Measurements from ENCODE around the gene TNN.

TNN gene

DNA sequence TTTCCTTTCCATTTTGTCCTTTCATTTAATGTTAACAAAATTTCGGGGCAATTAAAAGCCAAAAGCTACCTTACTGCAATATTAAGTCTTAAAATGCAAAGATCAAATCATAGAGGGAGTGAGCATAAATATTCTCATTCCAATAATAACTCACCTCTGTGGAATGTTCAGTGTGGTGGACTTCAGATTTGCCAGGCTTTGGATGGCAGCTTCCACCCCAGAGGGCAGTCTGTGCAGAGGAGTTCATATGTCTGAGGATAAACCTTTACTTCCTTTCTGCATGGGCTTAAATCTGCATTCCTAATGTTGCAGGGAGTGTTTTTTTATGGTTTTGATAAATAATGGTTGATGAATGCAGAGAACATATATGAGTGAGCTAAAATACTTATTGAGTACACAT, 108.6 kb downstream of the TNN start:
- no peak for DNase-seq (ENCODE audit: low read depth in 2 of 2)

DNA sequence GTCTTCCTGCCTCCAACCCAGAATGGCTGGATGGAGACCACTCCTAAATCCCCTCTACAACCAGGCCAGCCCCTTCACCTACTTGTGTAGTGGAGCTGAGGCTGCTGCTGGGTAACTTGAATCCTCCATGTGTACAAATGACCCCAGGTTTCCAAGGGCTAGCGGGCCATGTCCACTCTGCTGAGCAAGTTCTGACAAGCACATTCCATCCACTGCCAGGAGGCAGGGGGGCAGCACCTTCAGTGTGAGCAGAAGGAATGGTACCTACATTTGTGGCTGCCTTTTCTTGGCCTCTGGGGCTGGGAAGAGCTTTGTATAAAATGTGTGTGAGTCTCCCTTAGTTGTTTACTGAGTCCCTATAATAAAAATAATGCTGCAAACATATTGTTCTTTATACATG, 110.4 kb downstream of the TNN start:
- DNase-seq (ENCODE audit: low read depth in 2 of 2), result no peak

DNA sequence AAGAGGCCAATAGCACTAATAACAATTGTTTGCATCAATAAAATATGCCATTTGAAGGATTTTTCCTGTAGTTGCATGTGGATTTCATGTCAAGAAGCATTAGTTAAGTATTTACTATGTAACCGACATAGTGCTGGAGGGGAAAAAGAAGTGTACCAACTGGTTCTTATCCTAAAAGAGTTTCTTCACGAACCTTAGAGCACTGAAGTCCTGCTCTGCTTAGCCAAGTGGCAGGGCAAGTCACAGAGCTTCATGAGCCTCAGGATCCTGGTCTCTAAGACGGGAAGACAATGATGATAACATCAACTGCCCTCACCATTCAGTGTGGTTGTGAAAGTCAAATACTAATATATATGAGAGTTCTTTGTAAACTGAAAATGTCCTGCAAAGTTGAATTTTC, 110.8 kb downstream of the TNN start:
- DNase-seq (ENCODE audit: low read depth in 2 of 2), result no peak

DNA sequence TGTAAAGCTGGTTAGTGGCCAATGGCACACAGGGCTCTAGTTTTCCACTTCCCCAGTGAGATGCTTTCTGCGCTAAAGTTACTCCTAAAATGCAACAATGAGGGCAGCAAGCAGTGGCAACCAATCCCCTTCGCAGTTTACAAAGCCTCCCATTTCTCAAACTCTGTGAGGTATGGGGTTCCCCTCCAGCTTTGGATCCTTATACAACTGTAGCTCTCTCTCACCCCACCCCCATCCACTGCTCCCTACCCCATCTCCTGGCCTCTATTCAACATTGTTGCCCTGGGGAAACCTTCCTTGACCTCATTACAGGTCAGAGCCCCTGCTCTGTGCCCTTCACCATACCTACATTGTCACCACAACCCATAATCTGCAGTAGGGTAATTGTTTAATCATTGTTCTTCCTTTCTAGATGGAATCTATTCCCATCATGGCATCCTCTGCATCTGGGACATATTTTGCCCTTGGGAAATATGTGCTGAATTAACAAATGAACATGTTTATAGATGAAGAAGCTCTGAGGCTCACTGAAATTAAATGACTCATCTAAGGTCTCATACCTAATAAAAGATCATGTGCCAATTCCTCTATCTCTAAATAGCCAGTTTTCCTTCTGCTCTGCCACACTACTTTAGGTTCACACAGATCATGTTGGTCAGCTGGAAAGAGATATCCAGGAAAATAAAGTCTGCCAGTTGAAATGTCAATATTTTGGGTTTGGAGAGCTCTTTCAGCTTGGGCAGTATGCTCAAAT, 112.4 kb downstream of the TNN start:
- DNase-seq (ENCODE audit: low read depth in 2 of 2), result no peak

DNA sequence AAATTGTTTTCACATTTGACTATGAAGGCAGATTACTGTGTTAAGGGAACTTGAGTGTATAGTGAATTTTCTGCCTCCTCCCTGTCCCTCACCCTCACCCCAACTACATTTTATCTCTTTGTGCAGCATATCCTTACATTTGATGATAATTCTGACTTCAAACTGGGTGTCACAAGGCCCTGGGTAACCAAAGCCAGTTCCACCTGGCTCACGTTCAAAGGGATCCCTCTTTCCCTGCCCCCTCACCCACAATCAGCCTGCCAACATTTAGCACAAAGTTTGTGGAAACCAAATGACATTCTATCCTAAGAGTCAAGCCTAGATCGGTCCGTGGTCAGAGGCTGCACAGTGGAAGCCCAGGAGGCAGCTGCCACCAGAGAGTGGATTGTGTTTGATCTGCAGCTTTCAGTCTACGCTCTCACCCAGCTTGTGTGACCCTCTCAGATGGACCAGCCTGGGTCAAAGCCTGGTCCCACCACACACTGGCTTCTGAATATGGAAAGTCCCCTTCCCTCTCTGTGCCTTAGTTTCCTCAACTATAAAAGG, 114.6 kb downstream of the TNN start:
- no peak for DNase-seq (ENCODE audit: low read depth in 2 of 2)

DNA sequence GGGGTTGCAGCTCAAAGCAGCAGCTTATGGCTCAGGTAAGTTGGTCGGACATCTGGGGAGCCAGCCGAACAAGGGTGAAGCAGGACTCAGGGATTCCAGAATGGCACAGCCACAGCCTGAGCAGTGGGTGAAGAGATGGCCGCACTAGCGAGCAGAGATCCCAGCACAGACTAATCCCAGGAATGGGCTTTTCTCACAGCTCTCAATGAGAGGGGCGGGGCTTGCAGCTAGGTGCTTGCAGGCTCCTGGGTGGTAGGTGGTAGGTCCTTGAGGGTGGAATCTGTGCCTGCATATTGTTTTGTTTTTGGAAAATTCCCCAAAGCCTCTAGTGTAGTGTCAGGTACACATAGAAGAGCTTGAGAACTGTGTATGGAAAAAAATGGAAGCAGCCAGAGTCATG, 116.0 kb downstream of the TNN start:
- no peak for DNase-seq (ENCODE audit: low read depth in 2 of 2)

DNA sequence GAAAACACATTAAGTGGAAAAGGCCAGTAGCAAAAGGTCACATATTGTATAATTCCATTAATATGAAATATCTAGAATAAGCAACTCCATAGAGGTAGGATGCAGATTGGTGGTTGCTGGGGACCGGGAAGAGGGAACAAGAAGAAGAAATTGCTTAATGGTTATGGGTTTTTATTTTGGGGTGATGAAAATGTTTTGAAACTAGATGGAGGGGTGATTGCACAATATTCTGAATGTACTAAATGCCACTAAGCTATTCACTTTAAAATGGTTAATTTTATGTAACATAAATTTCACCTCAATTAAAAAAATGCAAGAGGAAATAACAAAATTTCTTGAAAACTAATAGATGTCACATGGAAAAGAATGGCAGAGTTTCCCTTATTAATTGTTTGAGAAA, 118.3 kb downstream of the TNN start:
- no peak for DNase-seq (ENCODE audit: low read depth in 2 of 2)

DNA sequence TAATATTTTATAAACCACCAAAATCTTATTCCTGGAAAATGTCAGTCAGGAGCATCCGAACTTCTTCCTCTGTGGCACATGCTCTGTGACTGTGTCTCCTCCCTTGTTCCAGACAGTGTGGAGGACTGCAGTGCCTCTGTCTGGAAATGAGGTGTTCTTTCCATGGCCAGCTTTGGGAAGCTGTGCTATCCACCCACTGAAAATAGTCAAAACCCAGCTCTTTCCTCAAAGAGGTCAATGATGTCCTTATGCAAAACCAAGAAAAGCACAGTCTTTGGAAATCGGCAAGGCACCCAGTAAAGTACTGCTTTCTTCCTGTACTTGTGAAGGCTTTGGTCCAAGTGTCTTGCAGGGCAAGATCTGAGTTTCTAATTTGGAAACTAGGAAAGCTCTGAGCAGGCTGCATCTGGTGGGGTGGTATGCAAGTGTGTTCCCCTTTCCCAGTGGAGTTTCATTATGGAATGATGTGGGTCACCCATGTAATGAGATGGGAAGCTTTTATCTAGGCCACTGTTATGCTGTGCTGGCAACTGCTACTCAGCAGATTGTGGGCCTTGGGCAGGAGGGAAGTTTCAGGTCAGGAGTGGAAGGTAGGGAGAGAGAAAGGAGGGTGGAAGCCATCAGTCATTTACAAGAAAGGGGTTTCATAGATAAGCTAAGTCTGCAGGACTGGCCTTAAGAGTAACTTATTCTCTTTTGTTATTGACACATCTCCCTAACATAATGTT, 119.0 kb downstream of the TNN start:
- no peak for DNase-seq (ENCODE audit: low read depth in 2 of 2)

DNA sequence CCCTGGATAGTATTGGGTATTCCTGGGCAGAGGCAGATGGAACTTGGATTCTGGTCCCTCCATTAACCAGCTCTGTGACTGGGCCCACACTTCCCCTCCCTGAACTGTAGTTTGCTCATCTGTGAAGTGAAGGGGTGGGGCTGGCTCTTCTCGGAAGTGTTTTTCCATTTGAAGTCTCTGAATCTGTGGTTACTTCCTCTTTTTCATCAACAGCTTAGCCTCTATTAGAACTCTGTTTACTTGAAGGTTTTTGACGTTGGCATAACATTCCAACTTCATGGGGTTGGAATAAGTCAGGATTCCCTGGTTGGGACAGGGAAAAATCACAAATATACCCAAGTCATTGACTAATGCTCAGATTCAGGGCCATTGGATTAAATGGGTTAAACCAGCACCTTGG, 121.3 kb downstream of the TNN start:
- DNase-seq (ENCODE audit: low read depth in 2 of 2), result no peak

DNA sequence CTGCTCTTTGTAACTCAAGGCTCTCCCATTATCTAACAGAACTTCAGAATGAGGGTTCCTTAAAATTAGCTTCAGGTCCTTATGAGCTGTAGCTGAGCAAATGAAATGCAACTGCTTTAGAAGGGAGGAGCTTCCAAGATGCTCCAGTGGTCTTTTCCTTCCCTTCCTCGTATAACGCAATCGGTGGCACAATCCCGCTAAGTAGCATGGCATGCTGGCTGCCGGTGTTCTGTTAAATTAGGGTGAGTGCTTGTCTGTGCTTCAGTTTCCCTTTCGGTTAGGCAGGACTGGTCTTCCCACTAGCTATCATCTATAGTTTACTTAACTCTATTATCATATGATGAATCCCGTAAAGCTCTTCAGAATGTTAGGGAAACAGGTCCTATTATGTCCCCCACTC, 124.0 kb downstream of the TNN start:
- no peak for DNase-seq (ENCODE audit: low read depth in 2 of 2)

DNA sequence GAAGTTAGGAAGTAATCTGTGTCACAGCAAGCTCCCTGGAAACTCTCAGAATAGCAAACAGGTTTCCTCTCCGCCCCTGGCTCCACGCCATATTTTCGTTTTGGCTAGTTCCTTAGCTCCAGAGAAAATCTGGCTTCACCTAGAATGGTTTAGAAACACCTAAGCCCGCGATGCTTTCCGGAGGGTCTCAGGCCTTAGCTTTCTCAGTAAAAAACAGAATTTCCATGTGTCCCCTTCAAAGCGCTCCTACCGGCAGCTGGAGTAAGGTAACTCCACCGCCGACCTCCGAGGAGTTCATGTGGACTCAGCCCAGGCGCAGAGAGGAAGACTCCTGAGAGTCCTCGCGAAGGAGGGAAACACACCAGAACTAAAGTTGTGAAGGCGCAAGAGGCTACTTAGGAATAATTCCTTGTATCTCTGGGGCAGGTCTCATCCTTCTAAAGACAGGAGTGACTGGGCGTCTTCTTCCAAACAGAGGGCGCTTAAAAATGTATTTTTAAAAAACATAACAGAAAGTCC, 124.5 kb downstream of the TNN start:
- no peak for DNase-seq (ENCODE audit: low read depth in 2 of 2)

DNA sequence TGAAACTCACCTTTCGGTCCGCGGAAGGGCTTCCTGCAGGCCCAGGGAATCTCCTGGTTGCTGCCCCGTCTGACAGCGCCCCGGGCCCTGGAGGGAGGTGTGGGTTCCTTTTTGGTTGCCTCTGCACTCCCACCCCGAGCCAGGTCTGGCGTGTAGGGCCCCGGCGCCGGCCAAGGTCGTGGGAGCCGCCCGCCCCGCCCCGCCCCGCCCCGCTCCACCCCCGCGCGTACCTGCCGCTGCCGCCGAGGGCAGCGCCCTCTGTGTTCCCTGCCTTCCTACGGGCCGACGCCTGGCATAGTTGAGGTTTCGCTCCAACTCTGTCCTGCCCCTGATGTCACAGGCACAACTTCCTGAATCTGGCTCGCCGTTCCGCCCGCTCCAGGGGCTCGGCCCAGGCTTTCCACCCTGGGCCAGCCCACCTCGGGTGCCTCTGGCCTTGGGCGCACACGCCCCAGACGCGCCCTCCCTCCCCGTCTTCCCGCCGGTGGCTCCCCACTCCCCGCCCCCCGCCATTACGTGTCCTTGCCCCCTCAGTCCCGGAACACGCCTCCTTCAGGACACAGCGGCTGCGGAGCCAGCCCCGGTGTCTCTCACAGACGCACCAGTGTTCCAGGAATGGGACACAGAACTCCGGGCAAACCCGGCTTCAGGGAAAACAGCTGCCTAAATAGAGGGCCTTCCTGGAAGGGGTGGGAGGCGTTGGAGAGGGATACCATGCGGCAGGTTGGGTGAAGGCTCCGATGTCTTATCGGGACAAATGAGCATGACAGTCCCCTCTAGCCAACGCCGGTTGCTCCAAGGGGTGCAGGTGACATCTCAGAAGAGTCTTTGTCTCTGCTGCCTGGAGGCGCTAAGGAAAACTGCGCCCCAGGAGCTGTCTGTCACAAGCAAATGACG, 125.2 kb downstream of the TNN start, which contains the start of gene KIAA0040:
KIAA0040 (minus strand) TSS at position 147 of the 897 bp plus-strand sequence. CDS start 31,763 bp downstream, outside the sequence.
- no peak for DNase-seq (ENCODE audit: low read depth in 2 of 2)

DNA sequence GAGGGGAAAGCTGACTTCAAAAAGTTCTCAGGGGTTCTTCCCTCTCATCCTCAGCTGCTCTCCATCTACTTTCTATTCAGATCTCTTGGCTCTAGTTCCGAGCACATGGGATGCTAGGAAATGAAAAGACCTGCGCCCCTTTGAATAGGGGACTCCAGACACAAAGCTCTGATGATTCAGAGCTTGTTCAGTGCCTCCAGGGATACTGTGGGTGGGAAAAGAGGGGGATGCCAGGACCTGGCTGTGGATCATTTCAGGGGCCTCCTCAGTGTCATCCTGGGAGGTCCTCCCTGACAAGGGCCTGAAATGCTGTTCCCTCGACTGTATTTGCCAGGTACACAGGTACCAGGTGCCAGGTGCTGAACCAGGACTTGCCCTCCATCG, 125.9 kb downstream of the TNN start:
- no peak for DNase-seq (ENCODE audit: low read depth in 2 of 2)

DNA sequence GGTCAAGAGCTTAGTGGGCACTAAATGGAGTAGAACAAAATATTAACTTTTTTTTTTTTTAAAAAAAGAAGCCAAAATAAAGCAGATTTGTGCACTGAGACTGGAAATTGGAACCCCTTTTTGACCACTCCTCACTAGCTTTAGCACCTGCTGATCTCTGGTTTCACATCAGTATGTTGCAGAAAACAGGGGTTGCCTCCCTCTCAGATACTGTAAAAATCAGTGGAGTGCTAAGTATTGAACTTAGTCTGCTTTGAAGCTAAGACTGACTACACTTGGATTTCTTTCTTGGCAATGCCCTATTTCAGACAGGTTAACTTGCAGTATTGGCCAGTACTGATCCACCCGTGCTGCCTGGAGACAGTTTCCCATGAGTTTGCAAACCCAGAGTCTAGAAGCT, 127.6 kb downstream of the TNN start:
- DNase-seq (ENCODE audit: low read depth in 2 of 2), result no peak

DNA sequence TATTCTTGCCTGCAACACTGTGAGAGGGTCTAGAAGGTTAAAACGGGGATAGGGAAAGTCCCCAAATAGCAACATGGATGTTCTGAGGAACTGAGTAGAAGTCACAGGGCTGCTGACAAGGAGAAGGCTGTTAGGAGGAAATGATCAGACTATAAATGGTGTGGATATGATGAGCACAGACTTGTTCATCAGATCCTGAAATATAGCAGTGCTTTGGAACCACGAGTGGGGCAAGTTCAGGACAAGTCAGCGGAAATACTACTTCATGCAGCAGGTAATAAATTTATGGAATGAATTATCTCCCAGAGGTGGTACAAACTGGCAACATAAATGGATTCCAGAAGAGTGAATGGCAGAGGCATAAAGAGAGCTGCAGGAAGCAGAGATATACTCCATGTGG, 128.2 kb downstream of the TNN start:
- DNase-seq (ENCODE audit: low read depth in 2 of 2), result no peak

DNA sequence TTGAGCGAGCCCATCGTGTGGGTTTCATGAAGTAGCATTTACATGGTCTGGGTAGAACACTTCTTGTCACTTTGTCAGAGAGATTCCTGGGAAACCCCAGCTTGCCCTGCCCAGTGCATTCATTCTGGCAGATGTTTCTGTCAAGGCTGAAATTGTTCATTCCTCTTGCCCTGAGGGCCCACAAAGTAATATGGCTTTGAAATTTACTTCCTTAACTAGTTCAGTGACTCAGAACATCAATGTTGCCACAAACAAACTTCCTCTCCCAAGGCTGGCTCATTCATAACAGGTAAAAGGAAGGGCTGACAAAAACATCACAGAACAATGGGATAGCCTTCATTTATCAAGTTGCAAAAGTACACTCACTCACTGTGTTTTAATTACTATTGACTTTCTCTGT, 129.9 kb downstream of the TNN start:
- no peak for DNase-seq (ENCODE audit: low read depth in 2 of 2)
